GM12878 (cell line): ENCODE data around the gene IL10RA. TPM values are rescaled to one million over a fixed set of nuclear protein-coding genes. Genes with fewer than 3 reads are reported as not detected.

Source experiments
- ATAC-seq: fragments of 200-7000 bp; cut with Tn5 transposase; 3 replicates; pipeline ENCODE4 v1.9.1; 2020; ENCODE audit warnings: mild to moderate bottlenecking, moderate library complexity
- BruUV-seq: library from RNA; stranded (reverse); fragments of 400-500 nt; replicated peaks from 2 replicates; lab custom pipeline; 2021; lab: Mats Ljungman, UMichigan
- CTCF ChIA-PET: fragments of 300-600 bp; sonication (Branson Sonifier 250); formaldehyde crosslinking; extraction: SDS; loops from one replicate; lab custom pipeline; 2021; ENCODE audit warnings: inconsistent platforms; lab: Yijun Ruan, JAX
- POLR2A ChIA-PET: fragments of 350-600 bp; formaldehyde crosslinking; extraction: SDS; loops from one replicate; lab custom pipeline; 2021; ENCODE audit warnings: inconsistent platforms; lab: Charles Lee
- RAD21 ChIA-PET: fragments of 300-600 bp; sonication (Branson Sonifier 250); formaldehyde crosslinking; loops from one replicate; lab custom pipeline; 2023; ENCODE audit warnings: antibody characterized with exemption; ENCODE audit not compliant: unreplicated experiment; lab: Charles Lee
- SMC1A ChIA-PET: fragments of 300-600 bp; sonication (Branson Sonifier 250); formaldehyde crosslinking; loops from one replicate; lab custom pipeline; 2023; ENCODE audit not compliant: unreplicated experiment, uncharacterized antibody; lab: Charles Lee
- DNase-seq: peaks from one replicate; pipeline ENCODE4 v3.0.0-alpha.2; 2011; ENCODE audit warnings: low read depth, low spot score
- FAIRE-seq: peaks from 3 replicates; lab custom pipeline; 2011; peaks lifted over from hg19 to GRCh38; lab: Jason Lieb, UNC
- H2AFZ ChIP-seq: 2 replicates; pipeline ENCODE4 v1.6.0; 2011; ENCODE audit warnings: low read depth, low read length, control low read depth; ENCODE audit not compliant: control insufficient read depth
- H3K27ac ChIP-seq: 2 replicates; pipeline ENCODE4 v1.5.1; 2011; ENCODE audit warnings: control low read depth; ENCODE audit not compliant: control insufficient read depth, insufficient read depth
- H3K27me3 ChIP-seq, 2 experiments: replicated peaks in 1 of 2; 2 replicates each; pipeline versions ENCODE4 v1.6.0 to v1.6.1; 2011; ENCODE audit warnings: low read length in 1 of 2; ENCODE audit not compliant: control insufficient read depth in 2 of 2, insufficient read depth in 2 of 2
- H3K36me3 ChIP-seq, 2 experiments: 2 replicates each; pipeline ENCODE4 v1.5.1; 2011; ENCODE audit warnings: low read length in 1 of 2; ENCODE audit not compliant: control insufficient read depth in 2 of 2, insufficient read depth in 2 of 2
- H3K4me1 ChIP-seq: 2 replicates; pipeline ENCODE4 v1.6.1; 2011; ENCODE audit warnings: mild to moderate bottlenecking, low read length, moderate library complexity, mixed read lengths; ENCODE audit not compliant: control insufficient read depth, insufficient read depth
- H3K4me2 ChIP-seq: 2 replicates; pipeline ENCODE4 v1.6.0; 2011; ENCODE audit warnings: control low read depth; ENCODE audit not compliant: control insufficient read depth, insufficient read depth
- H3K4me3 ChIP-seq: fragments of 200-600 bp; sonication (generic); 2 replicates; pipeline ENCODE4 v1.5.1; 2016
- H3K79me2 ChIP-seq: 2 replicates; pipeline ENCODE4 v1.6.0; 2011; ENCODE audit warnings: low read length; ENCODE audit not compliant: control insufficient read depth, insufficient read depth
- H3K9ac ChIP-seq: 2 replicates; pipeline ENCODE4 v1.8.0; 2011; ENCODE audit warnings: low read length, control low read depth, mixed read lengths; ENCODE audit not compliant: control insufficient read depth, insufficient read depth
- H3K9me3 ChIP-seq: replicated peaks from 3 replicates; pipeline ENCODE4 v1.5.1; 2011; ENCODE audit warnings: mild to moderate bottlenecking, low read length; ENCODE audit not compliant: control insufficient read depth, insufficient read depth
- H4K20me1 ChIP-seq: 2 replicates; pipeline ENCODE4 v1.6.0; 2011; ENCODE audit not compliant: control insufficient read depth, insufficient read depth
- E2F8 ChIP-seq: fragments of 450-650 bp; IDR thresholded peaks from 2 replicates; pipeline ENCODE4 v1.6.1; 2018; ENCODE audit warnings: mild to moderate bottlenecking, low read depth, moderate library complexity; ENCODE audit not compliant: partially characterized antibody
- EED ChIP-seq: sonication (generic); IDR thresholded peaks from 2 replicates; pipeline ENCODE4 v1.6.1; 2016; ENCODE audit warnings: antibody characterized with exemption, low read depth
- FOS ChIP-seq: IDR thresholded peaks from 3 replicates; pipeline ENCODE4 v1.6.1; 2011; ENCODE audit warnings: borderline replicate concordance; ENCODE audit not compliant: insufficient read length; ENCODE audit errors: extremely low read depth
- HDAC6 ChIP-seq: fragments of 200-600 bp; sonication (generic); IDR thresholded peaks from one replicate; pipeline ENCODE4 v1.8.0; 2017; ENCODE audit warnings: antibody characterized with exemption; ENCODE audit not compliant: unreplicated experiment
- JUNB ChIP-seq: IDR thresholded peaks from 2 replicates; pipeline ENCODE4 v1.6.1; 2016; ENCODE audit warnings: antibody characterized with exemption, mild to moderate bottlenecking
- NFIC ChIP-seq: IDR thresholded peaks from 2 replicates; pipeline ENCODE4 v1.6.1; 2012; ENCODE audit warnings: low read depth, mild to moderate bottlenecking, inconsistent platforms, low read length, moderate library complexity
- TARDBP ChIP-seq: IDR thresholded peaks from 2 replicates; pipeline ENCODE4 v1.6.1; 2016; ENCODE audit warnings: borderline replicate concordance
- ZBED1 ChIP-seq: IDR thresholded peaks from 2 replicates; pipeline ENCODE4 v1.6.1; 2016; ENCODE audit warnings: borderline replicate concordance
- WGBS: methylation state at CpG from one replicate; pipeline ENCODE4 v1.1.6; 2016; ENCODE audit warnings: low lambda C conversion rate; ENCODE audit not compliant: insufficient replicate concordance, insufficient coverage; ENCODE audit errors: missing lambda C conversion rate; 5-methylcytosine and 5-hydroxymethylcytosine counted together
- in situ Hi-C: fragments of 300-500 bp; cut with MboI; formaldehyde crosslinking; loops from 9 replicates; pipeline ENCODE4 v1.14.3; 2018; ENCODE audit warnings: mixed read lengths
- intact Hi-C: fragments of 100-400 bp; cut with micrococcal nuclease; formaldehyde crosslinking; loops from one replicate; pipeline ENCODE4 v1.14.2; 2022; ENCODE audit not compliant: unreplicated experiment
- polyA plus RNA-seq, 11 experiments: library from polyadenylated mRNA; depleted of rRNA in 4 of 11; unstranded in 6 of 11; stranded (reverse) in 5 of 11; fragments of >200 nt; fragmentation: Nextera tagmentation in 4 of 11; fragmentation: Illumina TruSeq in 1 of 11; extraction: Ambion mirVana in 4 of 11; extraction: Trizol in 1 of 11; gene quantifications; 1 replicate in 1 of 11; 2 replicates in 10 of 11; pipeline versions ENCODE4 v1.2.1 to v1.2.3, GENCODE V29; 2011 to 2016; ENCODE audit warnings: inconsistent platforms in 2 of 11, missing spikeins in 2 of 11, low read depth in 1 of 11
- total RNA-seq, 4 experiments: library from RNA; depleted of rRNA in 3 of 4; stranded (reverse); fragments of >200 nt in 3 of 4; fragmentation: Illumina TruSeq in 1 of 4; extraction: Trizol in 1 of 4; gene quantifications; 2 replicates each; pipeline versions ENCODE4 v1.2.1 to v1.2.3, GENCODE V29; 2013 to 2021

The IL10RA gene
- total and polyA plus RNA-seq, 10 of the 15 experiments (the other 5 are each of a cell fraction or from before 2014, with no cell fraction given): 0.77 to 45.9 (median 9.6) TPM

GRCh38 chr11:118001494-118001971 is 15.3 kb downstream of the IL10RA start:
- H3K9me3 ChIP-seq: peaks cover 2% of the 10 kb centered on the region; the same call in 2 of the 3 replicates
- ATAC-seq: no peak
- H3K27me3 ChIP-seq: no peaks in the 10 kb centered on the region
- no peak overlapping the region for H3K27ac ChIP-seq
- no peak overlapping the region for H2AFZ ChIP-seq
- POLR2A ChIA-PET: interaction anchor here (0.7 to 9.7 kb wide), 4 partner anchors 9 to 26 kb away, joined by 3 to 110 read pairs (median 4); partner anchors contain the start of gene IL10RA
- H3K4me3 ChIP-seq: no peak overlapping the region
- intact Hi-C loops: no loop called here
- peaks cover 11 to 14% of the 10 kb centered on the region in 2 experiments for H3K36me3 ChIP-seq
- SMC1A ChIA-PET: interaction anchor here (0.9 to 19.0 kb wide), 10 partner anchors 3 to 57 kb away, joined by 3 to 280 read pairs (median 5); partner anchors contain the start of gene IL10RA
- H3K79me2 ChIP-seq: no peaks in the 10 kb centered on the region
- H3K4me2 ChIP-seq: peak overlapping the region; percentile 45; the same call in 1 of the 2 replicates
- H3K9ac ChIP-seq: no peak overlapping the region
- DNase-seq: no peak
- WGBS: 11% methylated on average over 5 of the region's 5 CpGs
- RAD21 ChIA-PET: interaction anchor here (0.8 to 2.8 kb wide), 5 partner anchors 10 to 51 kb away, joined by 3 to 16 read pairs (median 4); partner anchors contain the start of gene IL10RA
- no peak for FAIRE-seq
- no TSS peak for BruUV-seq
- in situ Hi-C loops: no loop called here
- peaks cover 70% of the 10 kb centered on the region for H3K4me1 ChIP-seq
- CTCF ChIA-PET: interaction anchor here (0.7 to 8.0 kb wide), 9 partner anchors 9 to 178 kb away, joined by 3 to 49 read pairs (median 4); partner anchors contain the start of gene IL10RA
- H4K20me1 ChIP-seq: no peaks in the 10 kb centered on the region
- TF ChIP-seq FOS (no peak), EED (peak; percentile 16; the same call in 1 of the 2 replicates)

- Histone ChIP-seq H3K9me3 (peaks cover 2% of the 10 kb centered on the region; the same call in 2 of the 3 replicates), H3K79me2 (no peaks in the 10 kb centered on the region), H2AFZ (peak overlapping the region; percentile 41), H3K4me3 (no peak overlapping the region), H3K4me2 (peak overlapping the region; percentile 45), H3K27me3 (no peaks in the 10 kb centered on the region), H3K27ac (peak overlapping the region; percentile 38), H3K36me3 (peaks cover 11% of the 10 kb centered on the region in 2 experiments), H4K20me1 (no peaks in the 10 kb centered on the region), H3K4me1 (peaks cover 70% of the 10 kb centered on the region), H3K9ac (no peak overlapping the region)
- DNase-seq: no peak
- RAD21 ChIA-PET: interaction anchor here (0.6 to 2.8 kb wide), 5 partner anchors 9 to 15 kb away, joined by 3 to 16 read pairs (median 11); partner anchors contain the start of gene IL10RA
- SMC1A ChIA-PET: interaction anchor here (0.9 to 19.0 kb wide), 10 partner anchors 3 to 58 kb away, joined by 3 to 280 read pairs (median 5); partner anchors contain the start of gene IL10RA
- no TSS peak for BruUV-seq
- FAIRE-seq: no peak
- TF ChIP-seq JUNB (0 out of 2 replicates have a peak, but pooled peaks have one; percentile 9), NFIC (0 out of 2 replicates have a peak, but pooled peaks have one; percentile 47), EED (0 out of 2 replicates have a peak, but pooled peaks have one; percentile 11), E2F8 (no peak), ZBED1 (no peak), TARDBP (no peak), HDAC6 (no peak)
- POLR2A ChIA-PET: interaction anchor here (0.7 to 9.7 kb wide), 3 partner anchors 15 to 26 kb away, joined by 3 to 110 read pairs (median 4); partner anchors contain the start of gene IL10RA
- CTCF ChIA-PET: interaction anchor here (1.0 to 8.0 kb wide), 7 partner anchors 12 to 56 kb away, joined by 3 to 49 read pairs (median 4); partner anchors contain the start of gene IL10RA
- no peak for ATAC-seq
- 2% methylated on average over 6 of the region's 6 CpGs for WGBS
- intact Hi-C loops: no loop called here
- in situ Hi-C loops: no loop called here
Measured at GRCh38 chr11:118002010-118002540, 15.9 kb downstream of the IL10RA start.
